ENCODE data around the gene DHRS2.

- TF ChIP-seq CHD2 (IDR thresholded peaks at IDR 0.05; ENCODE audit: borderline replicate concordance, low read depth, low read length) (no peak), TAF1 (IDR thresholded peaks at IDR 0.05; ENCODE audit: borderline replicate concordance, low read depth, low read length) (no peak), RAD51 (IDR thresholded peaks at IDR 0.05) (no peak), ESRRA (IDR thresholded peaks at IDR 0.05; ENCODE audit: low read length) (no peak), EP300 (IDR thresholded peaks at IDR 0.05; ENCODE audit: borderline replicate concordance in 1 of 2, control insufficient read depth in 1 of 2, low read depth in 2 of 2, low read length in 2 of 2) (no peak)
Measured at GRCh38 chr14:23646648-23647549, 10.7 kb downstream of the DHRS2 start.

Measured in GM12878 (cell line).